Measurements from ENCODE around the gene AGFG1. TPM values are rescaled to one million over a fixed set of nuclear protein-coding genes. Genes with fewer than 3 reads are reported as not detected.

Gene AGFG1
- total RNA-seq, 1 experiment from 2014 or later, result 81.3 TPM

DNA sequence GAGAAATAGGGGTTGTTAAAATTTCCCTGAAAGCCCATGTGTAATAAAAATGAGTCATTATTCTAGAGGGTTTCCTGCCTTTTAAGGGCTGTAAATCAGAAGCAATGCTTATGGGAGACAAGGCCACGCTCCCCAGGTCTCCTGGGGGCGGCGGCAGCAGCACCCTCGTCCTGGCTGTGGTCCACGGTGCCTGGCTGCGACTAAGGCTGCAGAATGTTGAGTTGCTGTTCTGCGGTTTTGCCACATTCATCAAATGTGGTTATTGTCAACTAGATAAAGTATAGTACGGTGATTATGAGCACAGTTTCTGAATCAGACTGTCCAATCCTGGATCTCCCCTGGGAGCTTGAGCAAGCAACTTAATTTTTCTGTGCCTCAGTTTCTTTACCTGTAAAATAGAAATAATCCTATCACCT is 11.9 kb upstream of the AGFG1 start:
- no peaks in the 10 kb centered on the region for H3K9me3 Mint-ChIP-seq
- DNase-seq (ENCODE audit: low spot score), result no peak
- no peak overlapping the region for H3K27ac Mint-ChIP-seq
- H3K4me3 Mint-ChIP-seq, result no peak overlapping the region
- no peaks in the 10 kb centered on the region for H3K36me3 Mint-ChIP-seq
- TF ChIP-seq IRF2 (CRISPR knock-in tag; IDR thresholded peaks at IDR 0.05; ENCODE audit: borderline replicate concordance, low read depth) (no peak), E2F1 (CRISPR knock-in tag; IDR thresholded peaks at IDR 0.05) (no peak), ESRRA (CRISPR knock-in tag; IDR thresholded peaks at IDR 0.05; ENCODE audit: borderline replicate concordance) (no peak), KAT7 (CRISPR knock-in tag; IDR thresholded peaks at IDR 0.05; ENCODE audit: borderline replicate concordance) (no peak), MYBL2 (CRISPR knock-in tag; IDR thresholded peaks at IDR 0.05) (no peak), JAZF1 (CRISPR knock-in tag; IDR thresholded peaks at IDR 0.05) (no peak), NR1H2 (CRISPR knock-in tag; IDR thresholded peaks at IDR 0.05) (no peak), FOXK1 (CRISPR knock-in tag; IDR thresholded peaks at IDR 0.05) (no peak), JUN (CRISPR knock-in tag; IDR thresholded peaks at IDR 0.05) (no peak)
- TF ChIP-seq, protein P1, sequence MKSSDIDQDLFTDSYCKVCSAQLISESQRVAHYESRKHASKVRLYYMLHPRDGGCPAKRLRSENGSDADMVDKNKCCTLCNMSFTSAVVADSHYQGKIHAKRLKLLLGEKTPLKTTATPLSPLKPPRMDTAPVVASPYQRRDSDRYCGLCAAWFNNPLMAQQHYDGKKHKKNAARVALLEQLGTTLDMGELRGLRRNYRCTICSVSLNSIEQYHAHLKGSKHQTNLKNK (CRISPR knock-in tag; IDR thresholded peaks at IDR 0.05), result no peak
- TF ChIP-seq, protein P2, sequence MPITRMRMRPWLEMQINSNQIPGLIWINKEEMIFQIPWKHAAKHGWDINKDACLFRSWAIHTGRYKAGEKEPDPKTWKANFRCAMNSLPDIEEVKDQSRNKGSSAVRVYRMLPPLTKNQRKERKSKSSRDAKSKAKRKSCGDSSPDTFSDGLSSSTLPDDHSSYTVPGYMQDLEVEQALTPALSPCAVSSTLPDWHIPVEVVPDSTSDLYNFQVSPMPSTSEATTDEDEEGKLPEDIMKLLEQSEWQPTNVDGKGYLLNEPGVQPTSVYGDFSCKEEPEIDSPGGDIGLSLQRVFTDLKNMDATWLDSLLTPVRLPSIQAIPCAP (CRISPR knock-in tag; IDR thresholded peaks at IDR 0.05), result no peak
- TF ChIP-seq, protein P3, sequence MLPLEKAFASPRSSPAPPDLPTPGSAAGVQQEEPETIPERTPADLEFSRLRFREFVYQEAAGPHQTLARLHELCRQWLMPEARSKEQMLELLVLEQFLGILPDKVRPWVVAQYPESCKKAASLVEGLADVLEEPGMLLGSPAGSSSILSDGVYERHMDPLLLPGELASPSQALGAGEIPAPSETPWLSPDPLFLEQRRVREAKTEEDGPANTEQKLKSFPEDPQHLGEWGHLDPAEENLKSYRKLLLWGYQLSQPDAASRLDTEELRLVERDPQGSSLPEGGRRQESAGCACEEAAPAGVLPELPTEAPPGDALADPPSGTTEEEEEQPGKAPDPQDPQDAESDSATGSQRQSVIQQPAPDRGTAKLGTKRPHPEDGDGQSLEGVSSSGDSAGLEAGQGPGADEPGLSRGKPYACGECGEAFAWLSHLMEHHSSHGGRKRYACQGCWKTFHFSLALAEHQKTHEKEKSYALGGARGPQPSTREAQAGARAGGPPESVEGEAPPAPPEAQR (CRISPR knock-in tag; IDR thresholded peaks at IDR 0.05), result no peak
- TF ChIP-seq, protein P4, sequence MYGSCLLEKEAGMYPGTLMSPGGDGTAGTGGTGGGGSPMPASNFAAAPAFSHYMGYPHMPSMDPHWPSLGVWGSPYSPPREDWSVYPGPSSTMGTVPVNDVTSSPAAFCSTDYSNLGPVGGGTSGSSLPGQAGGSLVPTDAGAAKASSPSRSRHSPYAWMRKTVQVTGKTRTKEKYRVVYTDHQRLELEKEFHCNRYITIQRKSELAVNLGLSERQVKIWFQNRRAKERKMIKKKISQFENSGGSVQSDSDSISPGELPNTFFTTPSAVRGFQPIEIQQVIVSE (CRISPR knock-in tag; IDR thresholded peaks at IDR 0.05; ENCODE audit: borderline replicate concordance), result no peak
- TF ChIP-seq, protein P5, sequence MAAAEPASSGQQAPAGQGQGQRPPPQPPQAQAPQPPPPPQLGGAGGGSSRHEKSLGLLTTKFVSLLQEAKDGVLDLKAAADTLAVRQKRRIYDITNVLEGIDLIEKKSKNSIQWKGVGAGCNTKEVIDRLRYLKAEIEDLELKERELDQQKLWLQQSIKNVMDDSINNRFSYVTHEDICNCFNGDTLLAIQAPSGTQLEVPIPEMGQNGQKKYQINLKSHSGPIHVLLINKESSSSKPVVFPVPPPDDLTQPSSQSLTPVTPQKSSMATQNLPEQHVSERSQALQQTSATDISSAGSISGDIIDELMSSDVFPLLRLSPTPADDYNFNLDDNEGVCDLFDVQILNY (CRISPR knock-in tag; IDR thresholded peaks at IDR 0.05), result no peak
- TF ChIP-seq, protein P6, sequence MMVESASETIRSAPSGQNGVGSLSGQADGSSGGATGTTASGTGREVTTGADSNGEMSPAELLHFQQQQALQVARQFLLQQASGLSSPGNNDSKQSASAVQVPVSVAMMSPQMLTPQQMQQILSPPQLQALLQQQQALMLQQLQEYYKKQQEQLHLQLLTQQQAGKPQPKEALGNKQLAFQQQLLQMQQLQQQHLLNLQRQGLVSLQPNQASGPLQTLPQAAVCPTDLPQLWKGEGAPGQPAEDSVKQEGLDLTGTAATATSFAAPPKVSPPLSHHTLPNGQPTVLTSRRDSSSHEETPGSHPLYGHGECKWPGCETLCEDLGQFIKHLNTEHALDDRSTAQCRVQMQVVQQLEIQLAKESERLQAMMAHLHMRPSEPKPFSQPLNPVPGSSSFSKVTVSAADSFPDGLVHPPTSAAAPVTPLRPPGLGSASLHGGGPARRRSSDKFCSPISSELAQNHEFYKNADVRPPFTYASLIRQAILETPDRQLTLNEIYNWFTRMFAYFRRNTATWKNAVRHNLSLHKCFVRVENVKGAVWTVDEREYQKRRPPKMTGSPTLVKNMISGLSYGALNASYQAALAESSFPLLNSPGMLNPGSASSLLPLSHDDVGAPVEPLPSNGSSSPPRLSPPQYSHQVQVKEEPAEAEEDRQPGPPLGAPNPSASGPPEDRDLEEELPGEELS (CRISPR knock-in tag; IDR thresholded peaks at IDR 0.05), result no peak
- H3K4me1 Mint-ChIP-seq, result peaks cover 13% of the 10 kb centered on the region
- ChIA-PET CTCF (no interaction called here), POLR2A (no interaction called here)
- ATAC-seq, result no peak
- H3K27me3 Mint-ChIP-seq (ENCODE audit: low read depth), result no peaks in the 10 kb centered on the region

DNA sequence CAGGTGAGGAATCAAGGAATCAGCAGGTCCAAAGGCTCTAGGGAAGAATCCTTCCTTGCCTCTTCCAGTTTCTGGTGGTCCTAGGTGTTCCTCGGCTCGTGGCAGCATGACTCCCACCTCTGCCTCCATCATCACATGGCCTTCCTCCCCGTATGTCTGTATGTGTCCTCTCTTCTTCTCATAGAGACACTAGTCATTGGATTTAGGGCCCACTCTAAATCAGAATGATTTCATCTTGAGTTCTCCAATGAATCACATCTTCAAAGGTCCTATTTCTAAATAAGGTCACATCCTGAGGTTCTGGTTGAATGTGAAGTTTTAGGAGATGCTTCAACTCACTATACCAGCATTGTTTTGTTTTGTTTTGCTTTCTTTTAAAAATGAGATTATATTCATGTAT is 11.1 kb upstream of the AGFG1 start:
- ChIA-PET CTCF (no interaction called here), POLR2A (interaction anchor here (0.6 kb wide), 1 partner anchor 362 kb away, joined by 7 read pairs; no protein-coding TSS in a partner anchor)
- Mint-ChIP-seq H3K4me1 (peaks cover 13% of the 10 kb centered on the region), H3K27me3 (ENCODE audit: low read depth) (no peaks in the 10 kb centered on the region), H3K4me3 (no peak overlapping the region), H3K27ac (no peak overlapping the region), H3K9me3 (no peaks in the 10 kb centered on the region), H3K36me3 (no peaks in the 10 kb centered on the region)
- DNase-seq (ENCODE audit: low spot score) (no peak), ATAC-seq (no peak)
- TF ChIP-seq KAT7 (CRISPR knock-in tag; IDR thresholded peaks at IDR 0.05; ENCODE audit: borderline replicate concordance) (no peak), NR1H2 (CRISPR knock-in tag; IDR thresholded peaks at IDR 0.05) (no peak), ZNF232 (CRISPR knock-in tag; IDR thresholded peaks at IDR 0.05) (no peak), ZNF416 (CRISPR knock-in tag; IDR thresholded peaks at IDR 0.05) (no peak), JAZF1 (CRISPR knock-in tag; IDR thresholded peaks at IDR 0.05) (no peak), FOXK1 (CRISPR knock-in tag; IDR thresholded peaks at IDR 0.05) (no peak), USF1 (CRISPR knock-in tag; IDR thresholded peaks at IDR 0.05) (no peak), GABPB1 (CRISPR knock-in tag; IDR thresholded peaks at IDR 0.05) (no peak), SP1 (CRISPR knock-in tag; conservative IDR thresholded peaks at IDR 0.05) (no peak)
- TF ChIP-seq, protein P4 (CRISPR knock-in tag; IDR thresholded peaks at IDR 0.05; ENCODE audit: borderline replicate concordance), result no peak
- TF ChIP-seq, protein P2 (CRISPR knock-in tag; IDR thresholded peaks at IDR 0.05), result no peak
